Measurements from ENCODE around the gene EPHB1.

The EPHB1 gene

DNA sequence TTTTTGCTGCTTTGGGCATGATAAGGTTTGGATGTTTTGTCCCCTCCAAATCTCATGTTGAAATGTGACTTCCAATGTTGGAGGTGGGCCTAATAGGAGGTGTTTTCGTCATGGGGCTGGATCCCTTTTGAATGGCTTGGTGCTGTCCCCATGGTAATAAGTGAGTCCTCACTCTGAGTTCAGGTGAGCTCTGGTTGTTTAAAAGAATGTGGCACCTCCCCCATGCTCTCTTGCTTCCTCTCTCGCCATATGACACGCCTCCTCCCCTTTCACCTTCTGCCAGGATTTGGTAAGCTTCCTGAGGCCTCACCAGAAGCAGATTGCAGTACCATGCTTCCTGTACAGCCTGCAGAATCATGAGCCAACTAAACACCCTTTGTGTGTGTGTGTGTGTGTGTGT lies 255.5 kb downstream of the EPHB1 start:
- DNase-seq (ENCODE audit: low read depth), result no peak
- TF ChIP-seq, protein P1, sequence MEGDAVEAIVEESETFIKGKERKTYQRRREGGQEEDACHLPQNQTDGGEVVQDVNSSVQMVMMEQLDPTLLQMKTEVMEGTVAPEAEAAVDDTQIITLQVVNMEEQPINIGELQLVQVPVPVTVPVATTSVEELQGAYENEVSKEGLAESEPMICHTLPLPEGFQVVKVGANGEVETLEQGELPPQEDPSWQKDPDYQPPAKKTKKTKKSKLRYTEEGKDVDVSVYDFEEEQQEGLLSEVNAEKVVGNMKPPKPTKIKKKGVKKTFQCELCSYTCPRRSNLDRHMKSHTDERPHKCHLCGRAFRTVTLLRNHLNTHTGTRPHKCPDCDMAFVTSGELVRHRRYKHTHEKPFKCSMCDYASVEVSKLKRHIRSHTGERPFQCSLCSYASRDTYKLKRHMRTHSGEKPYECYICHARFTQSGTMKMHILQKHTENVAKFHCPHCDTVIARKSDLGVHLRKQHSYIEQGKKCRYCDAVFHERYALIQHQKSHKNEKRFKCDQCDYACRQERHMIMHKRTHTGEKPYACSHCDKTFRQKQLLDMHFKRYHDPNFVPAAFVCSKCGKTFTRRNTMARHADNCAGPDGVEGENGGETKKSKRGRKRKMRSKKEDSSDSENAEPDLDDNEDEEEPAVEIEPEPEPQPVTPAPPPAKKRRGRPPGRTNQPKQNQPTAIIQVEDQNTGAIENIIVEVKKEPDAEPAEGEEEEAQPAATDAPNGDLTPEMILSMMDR (conservative IDR thresholded peaks at IDR 0.05; ENCODE audit: control insufficient read depth, insufficient read depth, low read depth, low read length), result no peak
- H3K4me3 ChIP-seq (ENCODE audit: control insufficient read depth, low read depth, low read length), result no peak overlapping the region

DNA sequence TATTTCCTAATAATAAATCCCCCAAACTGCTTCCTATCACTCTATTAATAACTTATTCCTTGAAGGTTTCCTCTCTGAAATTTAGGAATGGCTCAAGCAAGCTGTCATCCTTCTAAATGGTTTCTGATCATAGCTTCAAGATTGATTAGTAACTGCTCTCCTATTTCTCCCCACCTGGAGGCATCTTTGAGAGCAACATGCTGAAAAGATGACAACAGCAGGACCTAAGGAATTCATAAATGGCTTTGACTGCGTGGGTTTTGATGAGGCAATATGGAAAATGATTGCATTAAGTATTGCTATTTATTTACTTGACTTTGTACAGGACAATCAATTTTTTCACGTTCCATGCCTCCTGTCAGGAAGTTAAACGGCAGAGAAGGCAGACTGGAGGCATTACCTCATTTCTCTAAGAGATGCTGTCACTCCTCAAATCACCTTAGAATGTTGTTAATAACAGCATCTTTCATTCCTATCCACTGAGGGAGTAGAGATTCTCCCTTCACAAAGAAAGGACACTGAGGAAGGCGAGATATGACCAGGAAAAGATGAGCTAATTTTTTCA lies 256.4 kb downstream of the EPHB1 start:
- H3K4me3 ChIP-seq (ENCODE audit: control insufficient read depth, low read depth, low read length), result no peak overlapping the region
- TF ChIP-seq, protein P1 (conservative IDR thresholded peaks at IDR 0.05; ENCODE audit: control insufficient read depth, insufficient read depth, low read depth, low read length), result no peak
- no peak for DNase-seq (ENCODE audit: low read depth)

DNA sequence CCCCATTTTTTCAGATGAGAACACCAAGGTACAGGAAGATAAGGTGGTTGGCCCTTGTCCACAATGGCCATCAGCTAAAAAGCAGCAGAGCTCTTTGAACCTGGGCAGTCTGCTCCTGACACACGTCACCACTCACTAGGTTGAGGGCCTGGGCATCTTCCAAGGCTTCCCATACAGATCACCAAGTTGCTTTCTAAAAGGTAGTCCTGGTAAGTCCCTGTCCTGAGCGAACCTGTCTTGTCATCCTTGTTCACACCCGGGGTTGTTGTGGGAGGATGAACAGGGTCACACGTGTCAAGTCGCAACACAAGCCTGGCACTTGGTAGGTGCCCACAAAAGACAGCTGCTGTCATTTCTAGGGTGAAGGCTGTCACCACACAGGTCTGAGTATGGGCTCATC lies 260.4 kb downstream of the EPHB1 start:
- no peak for DNase-seq (ENCODE audit: low read depth)
- TF ChIP-seq, protein P1 (conservative IDR thresholded peaks at IDR 0.05; ENCODE audit: control insufficient read depth, insufficient read depth, low read depth, low read length), result no peak

DNA sequence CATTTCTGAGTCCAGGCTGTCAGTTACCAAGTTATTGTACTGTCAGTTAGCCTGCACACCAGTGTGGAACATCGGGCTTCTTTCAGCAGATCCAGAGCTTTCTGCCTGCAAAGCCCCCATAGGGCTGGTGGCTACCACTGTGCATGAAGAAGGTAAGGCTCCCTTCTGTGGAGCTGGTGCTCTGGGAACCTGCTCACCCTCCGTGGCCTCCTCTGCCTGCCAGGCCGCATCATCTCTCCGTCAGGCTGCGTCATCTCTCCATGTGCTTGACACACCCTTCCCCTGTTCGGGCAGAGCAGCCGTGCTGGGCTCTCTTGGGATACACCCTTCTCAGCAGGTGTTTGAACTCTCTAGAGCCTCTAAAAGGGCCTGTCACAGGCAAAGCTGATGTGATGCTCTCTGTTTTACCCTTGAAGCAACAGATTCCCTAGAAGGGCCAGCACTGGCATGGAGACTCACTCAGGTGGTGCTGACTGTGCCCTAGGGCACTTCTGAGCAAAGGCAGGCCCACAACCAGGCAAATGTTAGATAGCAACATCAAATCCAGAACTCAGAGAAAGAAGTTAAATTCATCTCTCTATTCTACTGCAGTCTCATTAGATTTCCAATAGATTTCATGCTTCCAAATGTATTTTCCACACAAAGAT lies 261.1 kb downstream of the EPHB1 start:
- TF ChIP-seq, protein P1 (conservative IDR thresholded peaks at IDR 0.05; ENCODE audit: control insufficient read depth, insufficient read depth, low read depth, low read length), result no peak
- H3K4me3 ChIP-seq (ENCODE audit: control insufficient read depth, low read depth, low read length), result no peak overlapping the region
- no peak for DNase-seq (ENCODE audit: low read depth)

More for the DNA sequence above, 260.4 kb downstream of the EPHB1 start:
- H3K4me3 ChIP-seq (ENCODE audit: control insufficient read depth, low read depth, low read length), result no peak overlapping the region

DNA sequence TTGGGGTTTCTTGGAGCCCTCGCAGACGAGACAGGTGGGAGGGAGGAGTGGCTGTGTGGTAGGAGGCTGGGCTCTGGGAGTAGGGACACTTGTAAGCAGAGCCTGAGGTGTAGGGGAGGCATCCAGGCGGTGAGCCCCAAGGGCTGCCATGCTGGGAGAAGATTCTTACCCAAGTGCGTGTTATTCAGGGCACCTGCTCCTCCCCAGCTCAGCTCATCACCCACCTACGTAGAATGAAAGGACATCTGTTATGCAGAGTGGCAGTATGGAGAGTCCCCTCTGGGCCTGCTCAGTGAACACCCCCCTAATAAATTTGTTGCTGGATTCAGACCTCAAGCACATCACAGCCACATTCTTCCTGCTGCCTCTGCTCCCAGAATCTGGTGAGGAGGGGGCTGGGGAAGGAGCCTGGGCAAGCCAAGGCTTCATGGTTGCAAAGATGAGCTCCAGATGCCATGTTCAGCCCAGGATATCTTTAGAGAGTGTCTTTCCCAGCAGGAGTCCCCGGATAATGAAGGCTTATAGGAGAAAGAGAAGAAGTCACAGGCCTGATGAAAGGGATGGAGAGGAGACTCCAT lies 261.8 kb downstream of the EPHB1 start:
- no peak overlapping the region for H3K4me3 ChIP-seq (ENCODE audit: control insufficient read depth, low read depth, low read length)
- no peak for DNase-seq (ENCODE audit: low read depth)
- TF ChIP-seq, protein P1 (conservative IDR thresholded peaks at IDR 0.05; ENCODE audit: control insufficient read depth, insufficient read depth, low read depth, low read length), result no peak

DNA sequence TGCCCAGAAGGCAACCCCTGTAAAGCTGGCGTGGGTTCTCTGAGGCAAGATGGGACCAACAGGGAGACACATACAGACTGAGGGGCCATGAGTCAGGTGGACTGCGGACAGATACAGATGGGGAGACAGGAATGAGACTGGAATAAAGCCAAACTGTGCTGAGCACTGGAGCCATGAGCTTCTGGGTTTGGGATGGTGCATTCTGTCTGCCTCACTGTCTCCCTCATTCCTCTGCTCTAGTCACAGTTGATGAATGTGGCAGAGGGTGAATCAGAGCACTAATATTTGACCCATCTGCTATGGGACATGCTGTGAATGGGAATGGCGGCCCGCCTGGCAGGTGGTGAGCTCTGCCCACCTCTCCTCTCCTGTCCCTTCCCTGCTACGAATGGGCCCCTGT lies 262.9 kb downstream of the EPHB1 start:
- no peak overlapping the region for H3K4me3 ChIP-seq (ENCODE audit: control insufficient read depth, low read depth, low read length)
- TF ChIP-seq, protein P1 (conservative IDR thresholded peaks at IDR 0.05; ENCODE audit: control insufficient read depth, insufficient read depth, low read depth, low read length), result no peak
- DNase-seq (ENCODE audit: low read depth), result no peak

Measured in fibroblast of mammary gland (primary cell).